ENCODE results near the gene HTR2B.
A peak's percentile ranks its signal among the peaks of the same experiment; 100 is the strongest.

The HTR2B gene

GRCh38 chr2:231133365-231134099 lies 8.7 kb upstream of the HTR2B start:
- no peak overlapping the region for H3K27ac ChIP-seq (ENCODE audit: low read depth, low read length, severe bottlenecking)
- H3K4me3 ChIP-seq (ENCODE audit: extremely low read depth, insufficient read depth, low read length, poor library complexity, severe bottlenecking): no peak overlapping the region
- peaks cover 23% of the 10 kb centered on the region for H3K4me1 ChIP-seq (ENCODE audit: control insufficient read depth, insufficient read depth, low read length, poor library complexity, severe bottlenecking)
- no CpG with 5 or more reads among the region's 1 CpG for WGBS, 2 experiments (ENCODE audit: insufficient coverage in 2 of 2)
- H3K9me3 ChIP-seq (ENCODE audit: control insufficient read depth, low read length): no peaks in the 10 kb centered on the region
- H3K36me3 ChIP-seq (ENCODE audit: control insufficient read depth, insufficient read depth, low read length): peaks cover 5% of the 10 kb centered on the region

GRCh38 chr2:231132129-231132528 lies 7.3 kb upstream of the HTR2B start:
- 100% methylated on average over 1 of the region's 1 CpG; no CpG with 5 or more reads in 1 of the 2 experiments for WGBS, 2 experiments (ENCODE audit: insufficient coverage in 2 of 2)
- peaks cover 4% of the 10 kb centered on the region for H3K36me3 ChIP-seq (ENCODE audit: control insufficient read depth, insufficient read depth, low read length)
- H3K27ac ChIP-seq (ENCODE audit: low read depth, low read length, severe bottlenecking): peak overlapping the region; percentile 59
- no peak overlapping the region for H3K4me3 ChIP-seq (ENCODE audit: extremely low read depth, insufficient read depth, low read length, poor library complexity, severe bottlenecking)
- H3K4me1 ChIP-seq (ENCODE audit: control insufficient read depth, insufficient read depth, low read length, poor library complexity, severe bottlenecking): peaks cover 23% of the 10 kb centered on the region
- no peaks in the 10 kb centered on the region for H3K9me3 ChIP-seq (ENCODE audit: control insufficient read depth, low read length)

- Histone ChIP-seq H3K9me3 (ENCODE audit: control insufficient read depth, low read length) (no peaks in the 10 kb centered on the region), H3K4me1 (ENCODE audit: control insufficient read depth, insufficient read depth, low read length, poor library complexity, severe bottlenecking) (peaks cover 23% of the 10 kb centered on the region), H3K36me3 (ENCODE audit: control insufficient read depth, insufficient read depth, low read length) (peaks cover 4% of the 10 kb centered on the region), H3K4me3 (ENCODE audit: extremely low read depth, insufficient read depth, low read length, poor library complexity, severe bottlenecking) (no peak overlapping the region), H3K27ac (ENCODE audit: low read depth, low read length, severe bottlenecking) (no peak overlapping the region)
- WGBS, 2 experiments (ENCODE audit: insufficient coverage in 2 of 2): 91 to 93% methylated on average over 4 to 5 of the region's 6 CpGs
Observed at GRCh38 chr2:231130336-231131056, 5.7 kb upstream of the HTR2B start.

GRCh38 chr2:231129216-231129615 lies 4.4 kb upstream of the HTR2B start:
- Histone ChIP-seq H3K4me3 (ENCODE audit: extremely low read depth, insufficient read depth, low read length, poor library complexity, severe bottlenecking) (no peak overlapping the region), H3K27ac (ENCODE audit: low read depth, low read length, severe bottlenecking) (no peak overlapping the region), H3K4me1 (ENCODE audit: control insufficient read depth, insufficient read depth, low read length, poor library complexity, severe bottlenecking) (peaks cover 25% of the 10 kb centered on the region), H3K36me3 (ENCODE audit: control insufficient read depth, insufficient read depth, low read length) (peaks cover 4% of the 10 kb centered on the region), H3K9me3 (ENCODE audit: control insufficient read depth, low read length) (no peaks in the 10 kb centered on the region)
- WGBS, 2 experiments (ENCODE audit: insufficient coverage in 2 of 2): no CpG with 5 or more reads among the region's 1 CpG

GRCh38 chr2:231128541-231128940 lies 3.7 kb upstream of the HTR2B start:
- peaks cover 32% of the 10 kb centered on the region for H3K4me1 ChIP-seq (ENCODE audit: control insufficient read depth, insufficient read depth, low read length, poor library complexity, severe bottlenecking)
- no peak overlapping the region for H3K4me3 ChIP-seq (ENCODE audit: extremely low read depth, insufficient read depth, low read length, poor library complexity, severe bottlenecking)
- peaks cover 4% of the 10 kb centered on the region for H3K36me3 ChIP-seq (ENCODE audit: control insufficient read depth, insufficient read depth, low read length)
- no peak overlapping the region for H3K27ac ChIP-seq (ENCODE audit: low read depth, low read length, severe bottlenecking)
- no peaks in the 10 kb centered on the region for H3K9me3 ChIP-seq (ENCODE audit: control insufficient read depth, low read length)

GRCh38 chr2:231127936-231128335 lies 3.1 kb upstream of the HTR2B start:
- H3K4me3 ChIP-seq (ENCODE audit: extremely low read depth, insufficient read depth, low read length, poor library complexity, severe bottlenecking): no peak overlapping the region
- peaks cover 4% of the 10 kb centered on the region for H3K36me3 ChIP-seq (ENCODE audit: control insufficient read depth, insufficient read depth, low read length)
- peaks cover 31% of the 10 kb centered on the region for H3K4me1 ChIP-seq (ENCODE audit: control insufficient read depth, insufficient read depth, low read length, poor library complexity, severe bottlenecking)
- no CpG with 5 or more reads among the region's 1 CpG for WGBS, 2 experiments (ENCODE audit: insufficient coverage in 2 of 2)
- H3K27ac ChIP-seq (ENCODE audit: low read depth, low read length, severe bottlenecking): no peak overlapping the region
- H3K9me3 ChIP-seq (ENCODE audit: control insufficient read depth, low read length): no peaks in the 10 kb centered on the region

- Histone ChIP-seq H3K4me1 (ENCODE audit: control insufficient read depth, insufficient read depth, low read length, poor library complexity, severe bottlenecking) (peaks cover 33% of the 10 kb centered on the region), H3K27ac (ENCODE audit: low read depth, low read length, severe bottlenecking) (no peak overlapping the region), H3K4me3 (ENCODE audit: extremely low read depth, insufficient read depth, low read length, poor library complexity, severe bottlenecking) (no peak overlapping the region), H3K36me3 (ENCODE audit: control insufficient read depth, insufficient read depth, low read length) (peaks cover 4% of the 10 kb centered on the region), H3K9me3 (ENCODE audit: control insufficient read depth, low read length) (no peaks in the 10 kb centered on the region)
- 89 to 100% methylated on average over 5 to 9 of the region's 9 CpGs for WGBS, 2 experiments (ENCODE audit: insufficient coverage in 2 of 2)
Observed at GRCh38 chr2:231127480-231127879, 2.6 kb upstream of the HTR2B start.

- no peaks in the 10 kb centered on the region for H3K9me3 ChIP-seq (ENCODE audit: control insufficient read depth, low read length)
- peaks cover 28% of the 10 kb centered on the region for H3K4me1 ChIP-seq (ENCODE audit: control insufficient read depth, insufficient read depth, low read length, poor library complexity, severe bottlenecking)
- 100% methylated on average over 2 to 6 of the region's 7 CpGs for WGBS, 2 experiments (ENCODE audit: insufficient coverage in 2 of 2)
- no peak overlapping the region for H3K4me3 ChIP-seq (ENCODE audit: extremely low read depth, insufficient read depth, low read length, poor library complexity, severe bottlenecking)
- H3K27ac ChIP-seq (ENCODE audit: low read depth, low read length, severe bottlenecking): no peak overlapping the region
- peaks cover 4% of the 10 kb centered on the region for H3K36me3 ChIP-seq (ENCODE audit: control insufficient read depth, insufficient read depth, low read length)
Observed at GRCh38 chr2:231126123-231126522, 1.3 kb upstream of the HTR2B start.

- H3K9me3 ChIP-seq (ENCODE audit: control insufficient read depth, low read length): no peaks in the 10 kb centered on the region
- 59 to 81% methylated on average over 3 to 4 of the region's 4 CpGs for WGBS, 2 experiments (ENCODE audit: insufficient coverage in 2 of 2)
- no peak overlapping the region for H3K4me3 ChIP-seq (ENCODE audit: extremely low read depth, insufficient read depth, low read length, poor library complexity, severe bottlenecking)
- peak overlapping the region; percentile 52 for H3K27ac ChIP-seq (ENCODE audit: low read depth, low read length, severe bottlenecking)
- H3K36me3 ChIP-seq (ENCODE audit: control insufficient read depth, insufficient read depth, low read length): peaks cover 4% of the 10 kb centered on the region
- H3K4me1 ChIP-seq (ENCODE audit: control insufficient read depth, insufficient read depth, low read length, poor library complexity, severe bottlenecking): peaks cover 28% of the 10 kb centered on the region
Observed at GRCh38 chr2:231123362-231123898, 1.4 kb downstream of the HTR2B start.

- Histone ChIP-seq H3K36me3 (ENCODE audit: control insufficient read depth, insufficient read depth, low read length) (peaks cover 6% of the 10 kb centered on the region), H3K4me1 (ENCODE audit: control insufficient read depth, insufficient read depth, low read length, poor library complexity, severe bottlenecking) (peaks cover 12% of the 10 kb centered on the region), H3K27ac (ENCODE audit: low read depth, low read length, severe bottlenecking) (no peak overlapping the region), H3K9me3 (ENCODE audit: control insufficient read depth, low read length) (no peaks in the 10 kb centered on the region), H3K4me3 (ENCODE audit: extremely low read depth, insufficient read depth, low read length, poor library complexity, severe bottlenecking) (no peak overlapping the region)
- WGBS, 2 experiments (ENCODE audit: insufficient coverage in 2 of 2): 83% methylated on average over 2 of the region's 2 CpGs; no CpG with 5 or more reads in 1 of the 2 experiments
Observed at GRCh38 chr2:231118614-231118942, 6.3 kb downstream of the HTR2B start.
